Small intestine (tissue), 7 donors: ENCODE measurements around the gene TRIM58. TPM values are rescaled to one million over a fixed set of nuclear protein-coding genes. Genes with fewer than 3 reads are reported as not detected.

Experiments used
- DNase-seq, 2 donors: peaks; one replicate each; pipeline versions ENCODE4 v3.0.0 to v3.0.0-alpha.2; 2013
- FAIRE-seq: peaks from 2 replicates; lab custom pipeline; 2012; peaks lifted over from hg19 to GRCh38; lab: Jason Lieb, UNC
- H3K27ac ChIP-seq, 3 donors: one replicate each; pipeline ENCODE4 v1.5.1; 2013; ENCODE audit warnings: low read length in 2 of 3, mild to moderate bottlenecking in 2 of 3, control low read depth in 1 of 3, inconsistent platforms in 1 of 3, low read depth in 1 of 3, moderate library complexity in 1 of 3
- H3K27me3 ChIP-seq, 3 donors: one replicate each; pipeline ENCODE4 v1.6.1; 2013; ENCODE audit warnings: low read length in 3 of 3, inconsistent platforms in 1 of 3; ENCODE audit not compliant: control insufficient read depth in 3 of 3, insufficient read depth in 3 of 3
- H3K36me3 ChIP-seq, 3 donors: one replicate each; pipeline ENCODE4 v1.6.1; 2013; ENCODE audit warnings: low read length in 3 of 3, inconsistent platforms in 1 of 3, low read depth in 1 of 3, mild to moderate bottlenecking in 1 of 3, moderate library complexity in 1 of 3; ENCODE audit not compliant: control insufficient read depth in 3 of 3, insufficient read depth in 2 of 3
- H3K4me1 ChIP-seq, 3 donors: one replicate each; pipeline ENCODE4 v1.6.1; 2013; ENCODE audit warnings: low read length in 2 of 3, inconsistent platforms in 1 of 3, low read depth in 1 of 3, mild to moderate bottlenecking in 1 of 3, moderate library complexity in 1 of 3; ENCODE audit not compliant: control insufficient read depth in 3 of 3, insufficient read depth in 2 of 3
- H3K4me3 ChIP-seq, 3 donors: one replicate each; pipeline ENCODE4 v1.5.1; 2013; ENCODE audit warnings: low read length in 3 of 3, control low read depth in 1 of 3, inconsistent platforms in 1 of 3, low read depth in 1 of 3, mild to moderate bottlenecking in 1 of 3, moderate library complexity in 1 of 3
- H3K9me3 ChIP-seq, 2 donors: one replicate each; pipeline ENCODE4 v1.6.1; 2013; ENCODE audit warnings: low read depth in 1 of 2, low read length in 1 of 2; ENCODE audit not compliant: control insufficient read depth in 2 of 2, insufficient read depth in 1 of 2
- WGBS, 3 donors: extraction: QIAGEN DNeasy Blood & Tissue Kit; methylation state at CpG; one replicate each; pipeline ENCODE4 v1.1.7; 2013; 5-methylcytosine and 5-hydroxymethylcytosine counted together
- polyA plus RNA-seq, 4 donors: library from polyadenylated mRNA; stranded (reverse) in 3 of 4; unstranded in 1 of 4; fragments of 200-250 nt in 3 of 4; fragments of 120-200 nt in 1 of 4; gene quantifications; one replicate each; pipeline versions ENCODE4 v1.2.1 to v1.2.3, GENCODE V29; 2013
- donor health status: healthy with polysubstance abuse.
- donor health status: control.
- donor health status: control.
- donor health status: Bipolar disorder and iron deficiency.
- donor health status: healthy.

The TRIM58 gene
- polyA plus RNA-seq, 4 donors, result 0.37 to 1.0 TPM; not detected in 2

GRCh38 chr1:247841796-247842195 is 15.2 kb upstream of the TRIM58 start, which contains the start of gene OR11L1:
OR11L1 (minus strand) TSS chr1:247841896; CDS start chr1:247841896, 0 bp downstream.
- Histone ChIP-seq H3K9me3 (no peaks in the 10 kb centered on the region), H3K4me3 (no peak within 1 kb of the TSS), H3K27me3 (no peaks in the 10 kb centered on the region), H3K36me3 (no peaks in the 10 kb centered on the region), H3K27ac (no peak within 1 kb of the TSS), H3K4me1 (no peaks in the 10 kb centered on the region)
- FAIRE-seq, result no peak
- no peak for DNase-seq
- 89 to 93% (median 90%) methylated on average over 2 of the region's 2 CpGs for WGBS, 3 donors

GRCh38 chr1:247843411-247843810 is 13.6 kb upstream of the TRIM58 start:
- no peaks in the 10 kb centered on the region for H3K9me3 ChIP-seq
- DNase-seq, result no peak
- no peak overlapping the region for H3K4me3 ChIP-seq
- no peak overlapping the region for H3K27ac ChIP-seq
- H3K4me1 ChIP-seq, result no peaks in the 10 kb centered on the region
- WGBS, 3 donors, result 49 to 85% (median 77%) methylated on average over 2 of the region's 2 CpGs
- no peaks in the 10 kb centered on the region for H3K36me3 ChIP-seq
- FAIRE-seq, result no peak
- H3K27me3 ChIP-seq, result no peaks in the 10 kb centered on the region

- no peaks in the 10 kb centered on the region for H3K9me3 ChIP-seq
- DNase-seq (no peak), FAIRE-seq (no peak)
- no peak overlapping the region for H3K27ac ChIP-seq
- no peaks in the 10 kb centered on the region for H3K4me1 ChIP-seq
- no peak overlapping the region for H3K4me3 ChIP-seq
- no peaks in the 10 kb centered on the region for H3K36me3 ChIP-seq
- 76 to 81% (median 77%) methylated on average over 12 of the region's 12 CpGs for WGBS, 3 donors
- H3K27me3 ChIP-seq, result no peaks in the 10 kb centered on the region
Observed at GRCh38 chr1:247845011-247845692, 11.8 kb upstream of the TRIM58 start.

DNA sequence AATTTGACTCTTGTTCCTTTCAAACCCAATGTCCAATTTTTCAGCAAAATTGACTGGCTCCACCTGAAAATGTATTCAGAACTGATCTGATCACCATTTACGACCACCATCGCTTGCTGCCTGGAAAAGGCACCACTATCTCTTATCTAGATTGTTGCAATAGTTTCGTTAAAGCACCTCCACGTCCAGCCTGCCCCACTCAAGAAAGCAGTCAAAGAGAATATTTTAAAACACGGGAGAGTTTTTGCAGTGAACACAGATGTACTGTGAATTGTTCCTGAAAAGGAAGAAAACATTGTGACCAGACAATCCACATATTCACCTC is 11.3 kb upstream of the TRIM58 start:
- no peaks in the 10 kb centered on the region for H3K9me3 ChIP-seq
- no peak overlapping the region for H3K27ac ChIP-seq
- no peak overlapping the region for H3K4me3 ChIP-seq
- H3K27me3 ChIP-seq, result no peaks in the 10 kb centered on the region
- no peaks in the 10 kb centered on the region for H3K4me1 ChIP-seq
- DNase-seq, result no peak
- H3K36me3 ChIP-seq, result no peaks in the 10 kb centered on the region
- no peak for FAIRE-seq
- WGBS, 3 donors, result 49 to 62% (median 55%) methylated on average over 5 of the region's 5 CpGs

GRCh38 chr1:247848346-247848745 is 8.6 kb upstream of the TRIM58 start:
- 82 to 88% (median 83%) methylated on average over 7 of the region's 7 CpGs for WGBS, 3 donors
- Histone ChIP-seq H3K27ac (no peak overlapping the region), H3K27me3 (no peaks in the 10 kb centered on the region), H3K4me1 (no peaks in the 10 kb centered on the region), H3K4me3 (no peak overlapping the region), H3K9me3 (no peaks in the 10 kb centered on the region), H3K36me3 (no peaks in the 10 kb centered on the region)
- FAIRE-seq, result no peak
- no peak for DNase-seq

DNA sequence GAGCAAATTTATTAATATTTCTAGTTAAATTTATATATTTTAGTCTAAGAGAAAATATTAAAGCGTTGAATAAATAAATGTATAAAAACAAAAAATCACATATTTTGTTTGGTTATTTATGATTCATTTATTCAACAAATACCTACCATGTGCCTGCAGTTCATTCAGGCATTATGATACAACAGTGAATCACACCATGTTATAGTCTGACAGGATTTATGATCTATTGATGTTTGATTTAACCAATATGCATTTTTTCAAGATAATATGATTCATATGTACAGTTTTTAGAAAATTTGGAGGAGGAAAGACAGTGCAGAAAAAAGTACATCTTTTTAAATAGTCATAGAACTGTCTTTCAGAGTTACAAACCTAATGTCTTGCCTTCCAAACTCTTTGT is 7.4 kb upstream of the TRIM58 start:
- FAIRE-seq (no peak), DNase-seq (no peak)
- Histone ChIP-seq H3K27ac (no peak overlapping the region), H3K4me3 (no peak overlapping the region), H3K9me3 (no peaks in the 10 kb centered on the region), H3K36me3 (no peaks in the 10 kb centered on the region), H3K27me3 (no peaks in the 10 kb centered on the region), H3K4me1 (no peaks in the 10 kb centered on the region)
- WGBS, 3 donors, result 88 to 96% (median 91%) methylated on average over 1 of the region's 1 CpG

GRCh38 chr1:247854899-247855545 is 2.0 kb upstream of the TRIM58 start:
- 78 to 84% (median 81%) methylated on average over 14 of the region's 14 CpGs for WGBS, 3 donors
- H3K4me3 ChIP-seq, result no peak overlapping the region
- H3K9me3 ChIP-seq, result no peaks in the 10 kb centered on the region
- DNase-seq (no peak), FAIRE-seq (no peak)
- H3K27ac ChIP-seq, result no peak overlapping the region
- H3K27me3 ChIP-seq, result peaks cover 0 to 12% (median 5%) of the 10 kb centered on the region in 3 donors
- H3K36me3 ChIP-seq, result no peaks in the 10 kb centered on the region
- H3K4me1 ChIP-seq, result no peaks in the 10 kb centered on the region

GRCh38 chr1:247855911-247856310 is 1.1 kb upstream of the TRIM58 start:
- Histone ChIP-seq H3K27me3 (peaks cover 0 to 12% (median 5%) of the 10 kb centered on the region in 3 donors), H3K36me3 (no peaks in the 10 kb centered on the region), H3K27ac (no peak overlapping the region), H3K4me1 (no peaks in the 10 kb centered on the region), H3K9me3 (no peaks in the 10 kb centered on the region), H3K4me3 (no peak overlapping the region)
- no peak for DNase-seq
- FAIRE-seq, result no peak
- WGBS, 3 donors, result 78 to 88% (median 82%) methylated on average over 4 of the region's 4 CpGs
